Urothelium cell line (cell line): ENCODE measurements around the gene PTPRD.
A peak's percentile ranks its signal among the peaks of the same experiment; 100 is the strongest.

Experiments used
- DNase-seq: peaks from one replicate; pipeline ENCODE4 v3.0.0; 2011; ENCODE audit warnings: low spot score, mixed read lengths
- FAIRE-seq: peaks from 2 replicates; lab custom pipeline; 2011; peaks lifted over from hg19 to GRCh38; lab: Jason Lieb, UNC

The PTPRD gene

DNA sequence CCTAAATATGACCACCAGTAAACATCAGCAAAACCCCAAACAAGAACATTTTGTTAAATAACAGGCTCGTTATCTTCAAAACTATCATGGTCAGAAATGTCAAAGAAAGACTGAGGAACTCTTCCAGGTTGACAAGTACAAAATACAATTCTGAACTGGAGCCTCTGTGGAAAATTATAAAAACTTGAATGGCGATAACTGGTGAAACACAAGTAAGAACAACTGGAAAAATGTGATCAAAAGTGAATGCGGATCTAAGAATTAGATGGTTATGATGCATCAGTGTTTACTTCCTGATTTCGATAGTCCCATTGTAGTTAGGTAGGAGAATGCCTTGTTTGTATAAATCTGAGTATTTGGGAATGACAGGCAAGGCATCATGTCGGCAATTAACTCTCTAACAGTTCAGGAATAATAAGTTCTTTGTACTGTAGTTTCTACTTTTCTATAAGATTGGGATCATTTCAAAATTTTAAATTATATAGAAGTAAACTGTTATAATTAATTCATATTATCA lies 2073.1 kb downstream of the PTPRD start:
- FAIRE-seq (no peak), DNase-seq (no peak)

DNA sequence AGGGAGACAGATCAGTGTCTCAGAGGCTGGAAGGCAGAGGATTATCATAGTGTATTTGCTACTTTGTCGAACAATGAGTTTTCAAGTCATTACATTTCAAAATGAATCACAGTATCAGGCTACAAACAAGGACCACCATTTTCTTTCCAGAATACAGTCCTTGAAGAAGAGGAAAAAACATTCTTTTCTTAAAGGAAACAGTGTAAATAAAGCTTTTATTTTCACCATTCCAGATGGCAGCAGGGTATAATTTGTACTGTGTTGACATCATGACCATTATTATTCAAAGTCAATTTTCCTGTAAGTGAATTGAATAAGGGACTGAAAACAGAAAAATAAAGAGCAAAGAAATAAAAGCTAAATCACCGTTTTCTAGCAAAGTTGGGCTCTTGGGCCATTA lies 2076.0 kb downstream of the PTPRD start:
- FAIRE-seq (no peak), DNase-seq (no peak)

- no peak for DNase-seq
- no peak for FAIRE-seq
Measured at GRCh38 chr9:8534828-8535227, 2078.0 kb downstream of the PTPRD start.

GRCh38 chr9:8533681-8534080 lies 2079.1 kb downstream of the PTPRD start:
- no peak for FAIRE-seq
- DNase-seq = no peak

DNA sequence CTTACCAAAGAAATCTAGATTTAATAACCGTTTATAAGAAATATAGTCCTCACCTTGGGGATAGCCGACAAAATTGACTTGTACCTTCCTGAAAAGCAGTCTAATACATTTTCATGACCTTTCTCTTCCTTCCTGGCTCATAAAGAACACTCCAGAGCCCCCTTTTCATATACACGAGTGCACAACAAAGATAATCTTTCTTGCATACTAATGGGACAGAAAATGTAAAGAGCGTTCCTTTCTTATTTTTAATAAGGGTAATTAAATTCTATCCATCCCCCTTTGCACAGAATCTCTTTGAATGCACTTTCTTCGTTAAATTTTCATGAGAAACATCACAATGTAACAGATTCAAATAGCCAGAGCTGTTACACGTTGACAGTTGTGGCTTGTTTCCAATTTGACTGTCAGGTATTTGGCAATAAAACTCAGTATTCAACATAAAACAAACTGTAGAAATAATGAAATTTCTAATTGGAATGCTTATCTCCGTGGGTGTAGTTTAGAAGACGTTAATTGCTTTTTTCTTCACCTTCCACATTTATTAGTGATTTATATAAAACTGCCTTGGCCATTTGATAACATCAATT lies 2080.9 kb downstream of the PTPRD start:
- no peak for FAIRE-seq
- no peak for DNase-seq

DNA sequence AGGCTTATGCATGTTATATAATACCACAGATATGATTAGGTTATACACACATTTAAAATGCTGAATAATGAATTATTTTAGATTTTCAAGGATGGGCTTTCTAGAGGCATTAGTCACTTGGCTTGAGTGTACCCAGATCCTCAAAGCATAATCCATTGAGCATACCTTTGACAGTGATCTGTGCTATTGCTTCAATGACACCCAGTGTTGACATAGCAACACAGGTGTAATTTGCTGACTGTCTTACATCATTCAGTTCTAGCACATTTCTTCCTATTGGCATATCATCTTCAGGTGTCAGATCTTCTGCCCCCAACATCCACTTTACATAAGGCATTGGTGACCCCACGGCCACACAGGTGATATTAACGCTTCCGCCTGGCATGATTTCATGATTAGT lies 2091.7 kb downstream of the PTPRD start:
- DNase-seq (no peak), FAIRE-seq (no peak)

GRCh38 chr9:8515748-8516147 lies 2097.1 kb downstream of the PTPRD start:
- FAIRE-seq = no peak
- no peak for DNase-seq

DNA sequence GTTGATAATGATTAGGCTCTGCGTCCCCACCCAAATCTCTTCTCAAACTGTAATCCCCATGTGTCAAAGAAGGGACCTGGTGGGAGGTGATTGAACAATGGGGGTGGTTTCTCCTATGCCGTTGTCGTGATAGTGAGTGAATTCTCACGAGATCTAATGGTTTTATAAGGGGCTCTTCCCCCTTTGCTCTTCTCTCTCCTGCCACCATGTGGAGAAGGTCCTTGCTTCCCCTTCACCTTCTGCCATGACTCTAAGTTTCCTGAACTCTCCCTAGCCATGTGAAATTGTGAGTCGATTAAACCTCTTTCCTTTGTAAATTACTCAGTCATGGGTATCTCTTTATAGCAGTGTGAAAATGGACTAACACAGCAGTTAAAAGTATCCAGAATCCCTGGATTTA lies 2098.0 kb downstream of the PTPRD start:
- no peak for FAIRE-seq
- no peak for DNase-seq

DNA sequence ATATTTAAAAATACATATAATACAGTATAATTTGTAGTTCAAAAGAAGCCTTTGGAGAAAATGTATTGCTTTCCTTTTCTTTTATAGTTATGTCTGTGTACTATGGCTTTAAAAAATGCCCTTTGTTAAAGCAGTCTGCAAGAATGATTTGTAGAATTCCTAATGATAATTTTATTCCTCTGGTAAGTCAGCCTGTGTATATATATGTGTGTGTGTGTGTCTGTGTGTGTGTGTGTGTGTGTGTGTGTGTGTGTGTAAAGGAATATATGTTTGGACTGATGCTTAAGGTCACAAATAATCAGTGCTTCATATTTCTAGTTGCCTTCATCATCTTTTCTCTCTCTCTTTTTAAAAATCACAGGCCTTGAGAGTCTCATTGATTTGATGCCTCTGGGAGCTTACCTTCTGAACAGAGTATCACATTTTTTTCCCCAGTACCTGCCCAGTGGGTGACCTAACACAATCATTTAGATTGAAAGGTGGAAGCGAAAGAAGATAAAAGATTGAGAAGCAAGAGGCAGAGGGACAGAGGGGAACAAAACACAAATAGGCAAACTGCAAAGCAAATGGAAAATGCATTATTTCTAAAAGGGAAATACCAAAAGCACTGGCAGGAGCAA lies 2104.0 kb downstream of the PTPRD start:
- DNase-seq = no peak
- no peak for FAIRE-seq

- DNase-seq (no peak), FAIRE-seq (no peak)
Measured at GRCh38 chr9:8494571-8494970, 2118.2 kb downstream of the PTPRD start.

DNA sequence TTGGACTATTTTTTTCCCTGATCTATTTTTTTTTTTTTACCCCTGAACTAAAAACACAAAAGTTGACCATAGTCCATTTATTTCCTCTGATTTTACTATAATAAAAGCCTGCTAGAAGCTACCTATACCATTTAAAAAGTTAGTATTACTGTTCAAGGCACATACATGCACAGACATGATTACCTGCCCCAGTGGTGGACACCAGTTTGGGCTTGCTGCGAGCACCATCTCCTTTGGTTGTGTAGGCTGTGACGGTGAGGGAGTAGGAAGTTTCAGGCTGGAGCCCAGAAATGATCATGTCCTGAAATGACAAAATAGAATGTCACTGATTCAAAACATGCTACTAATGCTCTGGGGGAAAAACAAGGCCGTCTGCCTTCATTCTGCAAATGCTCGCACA lies 2120.1 kb downstream of the PTPRD start:
- DNase-seq (no peak), FAIRE-seq (no peak)

DNA sequence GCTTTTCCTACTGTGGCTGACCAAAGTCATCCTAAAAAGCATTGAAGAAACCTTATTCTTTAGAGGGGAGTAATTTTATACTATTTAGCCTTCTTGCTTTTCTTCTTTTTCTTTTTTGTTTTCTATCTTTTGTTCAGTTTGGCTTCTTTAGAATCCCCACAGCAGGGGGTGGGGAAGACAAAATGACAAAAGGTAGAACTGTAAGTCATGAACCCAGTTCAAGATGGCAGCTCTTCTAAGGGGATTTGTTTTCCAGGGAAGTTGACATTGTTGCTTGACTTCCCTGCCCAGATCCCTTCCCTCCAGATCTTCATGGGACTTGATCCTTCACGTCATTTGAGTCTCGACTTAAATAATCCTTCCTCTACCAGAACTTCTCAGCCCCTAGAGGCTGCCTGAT lies 2120.8 kb downstream of the PTPRD start:
- DNase-seq = no peak
- FAIRE-seq = no peak

DNA sequence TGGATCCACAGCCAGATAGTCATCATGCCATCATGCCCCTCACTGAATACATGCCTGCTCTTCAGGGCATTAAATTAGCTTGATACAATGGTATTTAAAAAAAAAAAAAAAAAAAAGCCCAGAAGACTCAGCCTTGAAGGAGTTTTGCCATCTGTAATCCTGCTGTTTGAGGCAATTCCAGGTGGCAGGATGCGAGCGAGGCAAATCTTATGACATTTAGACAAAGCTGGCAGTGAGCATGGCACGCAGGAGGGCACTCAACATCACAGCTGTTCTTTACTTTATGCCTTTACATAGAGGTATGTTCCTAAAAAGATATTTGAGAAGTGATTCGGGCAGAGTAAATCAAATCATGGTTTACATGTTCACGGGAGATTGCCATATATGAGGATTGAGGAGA lies 2121.2 kb downstream of the PTPRD start:
- DNase-seq = no peak
- no peak for FAIRE-seq

DNA sequence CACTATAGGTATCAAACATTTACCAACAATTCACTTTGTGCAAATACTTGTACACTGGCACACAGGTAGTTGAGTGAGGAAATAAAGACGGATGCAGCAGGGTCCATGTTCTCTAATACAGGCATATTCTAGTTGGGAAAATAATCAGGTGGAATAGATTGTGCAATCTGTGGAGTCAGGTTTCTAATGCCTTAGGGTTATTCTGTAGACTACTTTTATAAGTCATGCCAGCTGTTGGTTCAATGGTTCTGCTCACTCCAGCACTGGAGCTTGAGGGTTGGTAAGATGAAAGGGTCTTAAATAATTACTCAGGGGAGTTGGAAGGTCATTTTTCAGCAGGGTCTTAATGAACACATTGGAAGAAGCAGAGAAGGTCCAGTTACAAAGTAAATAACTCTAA lies 2123.0 kb downstream of the PTPRD start:
- no peak for FAIRE-seq
- no peak for DNase-seq

DNA sequence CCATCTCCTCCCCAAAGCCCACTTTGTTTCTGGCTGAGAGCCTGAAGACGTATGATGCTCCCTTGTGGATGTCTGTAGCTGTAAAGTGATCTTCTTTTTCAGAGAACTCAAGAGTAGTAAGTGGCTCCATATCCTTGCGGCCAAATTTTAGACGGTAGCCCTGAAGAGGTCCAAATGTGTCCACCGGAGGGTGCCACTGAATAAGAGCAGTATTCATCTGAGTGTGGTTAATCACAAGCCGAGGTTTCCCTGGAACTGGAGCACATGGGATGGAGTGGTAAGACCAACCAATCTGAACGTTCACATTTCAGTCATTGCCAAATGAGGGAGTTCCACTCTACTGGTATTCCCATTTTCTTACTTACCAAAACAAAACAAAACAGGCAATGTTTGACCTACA lies 2126.7 kb downstream of the PTPRD start:
- DNase-seq (peak; percentile 1), FAIRE-seq (no peak)

DNA sequence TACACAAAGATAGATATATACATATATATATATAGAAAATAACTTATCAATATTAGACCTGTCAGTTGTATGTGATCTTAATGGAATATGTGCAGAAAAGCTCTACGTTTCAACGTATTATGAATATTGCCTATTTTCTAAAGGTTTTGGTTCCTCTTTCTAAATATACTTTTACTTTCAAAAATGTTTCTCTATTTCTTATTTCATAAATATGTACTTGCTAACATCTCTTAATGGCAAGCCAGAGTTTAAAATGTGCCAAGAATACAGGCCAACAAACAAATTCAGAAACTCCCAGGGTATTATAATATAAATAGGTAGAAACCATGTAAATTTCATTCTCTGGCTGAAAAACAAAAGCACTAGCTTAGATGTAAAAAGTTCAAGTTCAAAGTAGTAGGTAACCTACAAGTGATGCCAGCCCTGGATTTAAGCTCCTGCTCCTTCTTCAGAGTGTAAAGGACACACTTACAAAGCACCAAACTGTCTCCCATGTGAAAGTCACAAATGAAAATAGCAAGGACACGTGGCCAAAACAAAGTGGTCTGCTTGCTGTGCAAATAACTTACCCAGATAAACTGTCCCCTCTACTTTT lies 2128.1 kb downstream of the PTPRD start:
- no peak for FAIRE-seq
- no peak for DNase-seq

- no peak for FAIRE-seq
Measured at GRCh38 chr9:8477450-8477849, 2135.4 kb downstream of the PTPRD start.

DNA sequence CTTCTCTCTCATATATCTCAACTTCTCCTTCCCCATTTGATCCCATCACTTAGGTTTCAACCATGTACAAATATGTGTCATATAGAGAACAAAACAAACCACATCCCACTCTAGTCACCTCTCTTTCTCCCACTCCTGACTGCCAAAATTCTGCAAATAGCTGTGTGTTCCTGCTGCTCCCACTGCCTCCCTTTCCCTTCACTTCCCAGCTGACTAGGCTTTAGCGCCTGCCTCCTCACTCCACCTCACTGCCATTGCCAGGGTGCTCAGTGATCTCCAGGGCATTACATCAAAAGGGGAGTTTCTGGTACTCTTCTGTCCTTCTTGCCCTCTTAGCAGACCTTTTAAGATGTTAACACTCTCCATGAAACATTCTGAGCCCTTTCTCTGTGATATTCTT lies 2137.9 kb downstream of the PTPRD start:
- DNase-seq (no peak), FAIRE-seq (no peak)

More at GRCh38 chr9:8477450-8477849, 2135.4 kb downstream of the PTPRD start:
- DNase-seq = no peak

- DNase-seq = no peak
- FAIRE-seq = no peak
Measured at GRCh38 chr9:8473244-8474020, 2139.4 kb downstream of the PTPRD start.

DNA sequence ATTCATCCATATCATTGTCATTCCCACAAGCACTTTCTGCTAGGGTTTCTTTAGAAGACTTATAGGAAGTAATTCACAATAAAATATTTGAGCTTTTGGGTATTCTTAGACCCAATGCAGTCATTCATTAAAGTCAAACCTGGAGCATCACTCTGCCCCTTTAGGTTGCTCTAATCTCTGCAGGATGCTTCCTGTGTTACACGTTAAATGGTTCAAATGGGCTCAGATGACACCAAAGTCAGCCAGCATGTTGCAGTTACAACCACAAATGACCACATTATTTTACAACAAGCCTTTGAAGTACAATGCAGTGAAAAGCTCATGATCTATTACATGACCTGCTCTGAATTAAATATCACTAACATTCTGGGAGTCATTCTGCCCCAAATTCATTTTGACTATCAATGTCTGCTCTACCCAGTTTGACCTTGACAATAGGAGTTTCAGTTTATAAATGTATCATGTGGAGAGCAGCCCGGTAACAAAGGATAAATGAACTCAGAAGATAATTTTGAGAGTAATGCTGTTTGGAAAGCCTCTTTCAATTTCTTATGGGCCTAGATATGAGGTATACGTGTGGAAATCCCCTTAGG lies 2144.7 kb downstream of the PTPRD start:
- FAIRE-seq = no peak
- DNase-seq = no peak

DNA sequence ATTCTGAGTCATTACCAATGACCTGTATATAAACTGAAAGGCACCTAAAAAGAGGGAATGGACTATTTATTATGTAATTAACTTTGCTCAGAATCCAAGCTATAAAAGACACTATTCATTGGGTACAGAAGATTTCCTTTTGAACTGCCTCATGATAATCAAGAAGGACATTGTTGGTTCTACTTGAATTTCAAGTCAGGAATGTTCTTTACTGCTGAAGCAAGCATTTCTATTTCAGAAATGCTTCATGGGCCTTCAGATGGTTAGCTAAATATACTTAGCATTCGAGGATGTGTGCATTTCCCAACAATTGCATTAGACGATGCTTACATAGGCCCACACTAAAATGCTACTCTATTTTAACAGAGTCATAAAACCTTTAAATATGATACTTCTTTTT lies 2155.0 kb downstream of the PTPRD start:
- no peak for FAIRE-seq

More for the DNA sequence above, 2155.0 kb downstream of the PTPRD start:
- no peak for DNase-seq
